Bronchial epithelial cell (primary cell): Measurements from ENCODE around the gene CHMP1A. TPM values are rescaled to one million over a fixed set of nuclear protein-coding genes. Genes with fewer than 3 reads are reported as not detected.
"Not testable (repeated sequence)": the region's sequence is repeated elsewhere in the genome, so short reads cannot be mapped to it uniquely, and the experiment has no call there.

ENCODE experiments used
- DNase-seq: peaks from one replicate; pipeline ENCODE4 v3.0.0-alpha.2; 2010; ENCODE audit warnings: low read depth
- FAIRE-seq: peaks from 2 replicates; lab custom pipeline; 2011; peaks lifted over from hg19 to GRCh38; lab: Jason Lieb, UNC
- H3K27me3 ChIP-seq: 2 replicates; pipeline ENCODE4 v1.5.1; 2011; ENCODE audit warnings: low read length; ENCODE audit not compliant: control insufficient read depth, insufficient read depth
- H3K36me3 ChIP-seq: 2 replicates; pipeline ENCODE4 v1.5.1; 2011; ENCODE audit warnings: low read length; ENCODE audit not compliant: control insufficient read depth, insufficient read depth
- H3K4me3 ChIP-seq: 2 replicates; pipeline ENCODE4 v1.5.1; 2011; ENCODE audit warnings: mild to moderate bottlenecking, low read depth, low read length, control low read depth
- total RNA-seq: library from RNA; depleted of rRNA; stranded (reverse); fragments of >200 nt; gene quantifications from 2 replicates; pipeline ENCODE4 v1.2.1, GENCODE V29; 2014
- TF ChIP-seq, protein P1 (sequence below): IDR thresholded peaks from 2 replicates; pipeline ENCODE4 v1.5.1; 2011; ENCODE audit warnings: mild to moderate bottlenecking, moderate library complexity, low read length, control low read depth, inconsistent platforms; ENCODE audit not compliant: insufficient read depth, severe bottlenecking

The CHMP1A gene
- total RNA-seq, 1 donor from 2014 or later: 101 TPM

DNA sequence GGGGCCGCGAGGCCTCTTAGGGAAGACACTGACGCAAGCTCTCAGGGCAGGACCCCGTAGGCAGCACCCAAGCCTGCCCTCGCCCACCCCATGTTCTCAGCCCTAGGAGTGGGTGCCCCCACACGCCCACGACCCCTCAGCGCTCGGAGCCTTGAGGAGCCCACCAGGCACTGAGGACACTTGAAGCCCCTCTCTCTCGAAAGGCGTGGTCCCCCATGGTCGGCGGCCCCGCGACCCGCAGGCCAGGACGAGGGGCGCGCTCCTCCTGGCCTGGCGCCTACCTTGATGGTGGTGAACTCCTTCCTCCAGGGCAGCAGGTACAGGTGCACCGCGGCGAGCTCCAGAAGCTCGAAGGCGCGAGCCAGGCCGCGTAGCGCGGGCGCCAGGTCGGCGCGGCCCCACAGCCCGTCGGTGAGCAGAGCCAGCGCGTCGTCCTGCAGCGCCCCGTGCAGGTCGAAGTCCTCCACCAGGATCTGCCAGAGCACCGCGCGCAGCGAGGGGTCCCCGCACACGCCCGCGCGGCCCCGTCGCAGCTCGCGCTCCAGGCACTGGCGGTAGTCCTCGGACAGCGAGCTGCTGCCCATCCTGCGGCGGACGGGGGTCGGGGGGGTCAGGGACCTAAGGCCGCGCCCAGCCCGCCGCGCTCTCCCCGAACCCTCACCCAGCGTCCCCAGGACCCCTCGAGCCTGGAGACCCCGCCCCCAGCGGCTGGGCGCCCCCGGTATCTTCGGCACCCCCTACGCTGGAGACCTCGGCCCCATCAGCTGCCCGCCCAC is 43.3 kb upstream of the CHMP1A start:
- FAIRE-seq (no peak), DNase-seq (peak; percentile 53)
- Histone ChIP-seq H3K27me3 (no peaks in the 10 kb centered on the region), H3K36me3 (peaks cover 4% of the 10 kb centered on the region), H3K4me3 (peak overlapping the region; percentile 79)
- TF ChIP-seq, protein P1, sequence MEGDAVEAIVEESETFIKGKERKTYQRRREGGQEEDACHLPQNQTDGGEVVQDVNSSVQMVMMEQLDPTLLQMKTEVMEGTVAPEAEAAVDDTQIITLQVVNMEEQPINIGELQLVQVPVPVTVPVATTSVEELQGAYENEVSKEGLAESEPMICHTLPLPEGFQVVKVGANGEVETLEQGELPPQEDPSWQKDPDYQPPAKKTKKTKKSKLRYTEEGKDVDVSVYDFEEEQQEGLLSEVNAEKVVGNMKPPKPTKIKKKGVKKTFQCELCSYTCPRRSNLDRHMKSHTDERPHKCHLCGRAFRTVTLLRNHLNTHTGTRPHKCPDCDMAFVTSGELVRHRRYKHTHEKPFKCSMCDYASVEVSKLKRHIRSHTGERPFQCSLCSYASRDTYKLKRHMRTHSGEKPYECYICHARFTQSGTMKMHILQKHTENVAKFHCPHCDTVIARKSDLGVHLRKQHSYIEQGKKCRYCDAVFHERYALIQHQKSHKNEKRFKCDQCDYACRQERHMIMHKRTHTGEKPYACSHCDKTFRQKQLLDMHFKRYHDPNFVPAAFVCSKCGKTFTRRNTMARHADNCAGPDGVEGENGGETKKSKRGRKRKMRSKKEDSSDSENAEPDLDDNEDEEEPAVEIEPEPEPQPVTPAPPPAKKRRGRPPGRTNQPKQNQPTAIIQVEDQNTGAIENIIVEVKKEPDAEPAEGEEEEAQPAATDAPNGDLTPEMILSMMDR: peak; percentile 57

DNA sequence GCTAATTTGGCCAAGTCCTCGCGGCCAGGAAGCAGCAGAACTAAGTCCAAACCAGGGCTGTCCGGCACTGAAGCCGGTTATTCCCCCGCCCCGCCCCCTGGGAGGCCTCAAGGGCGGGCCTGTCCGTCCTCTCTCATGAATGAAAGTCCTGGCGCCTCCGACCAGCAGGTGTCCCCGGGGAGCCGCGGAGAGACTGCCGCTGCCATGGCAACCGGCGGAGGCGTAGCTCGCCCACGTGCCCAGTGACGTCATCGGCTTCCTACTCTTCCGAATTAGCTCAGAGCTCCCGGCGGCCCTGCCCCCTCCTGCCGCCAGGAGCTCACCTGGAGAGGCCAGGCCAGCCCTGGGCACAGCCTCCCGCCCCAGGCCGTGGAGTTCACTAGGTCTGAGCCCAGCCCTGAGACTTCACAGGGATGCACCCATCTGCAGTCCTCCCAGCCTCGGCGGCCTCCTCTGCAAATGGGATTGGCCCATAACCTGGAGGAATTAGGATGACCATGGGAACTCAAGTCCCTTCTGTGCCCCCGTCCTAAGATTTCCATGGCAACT is 42.7 kb upstream of the CHMP1A start:
- DNase-seq (peak; percentile 94), FAIRE-seq (no peak)
- Histone ChIP-seq H3K27me3 (no peaks in the 10 kb centered on the region), H3K36me3 (peaks cover 8% of the 10 kb centered on the region), H3K4me3 (peak overlapping the region; percentile 79)
- TF ChIP-seq, protein P1: peak; percentile 84

DNA sequence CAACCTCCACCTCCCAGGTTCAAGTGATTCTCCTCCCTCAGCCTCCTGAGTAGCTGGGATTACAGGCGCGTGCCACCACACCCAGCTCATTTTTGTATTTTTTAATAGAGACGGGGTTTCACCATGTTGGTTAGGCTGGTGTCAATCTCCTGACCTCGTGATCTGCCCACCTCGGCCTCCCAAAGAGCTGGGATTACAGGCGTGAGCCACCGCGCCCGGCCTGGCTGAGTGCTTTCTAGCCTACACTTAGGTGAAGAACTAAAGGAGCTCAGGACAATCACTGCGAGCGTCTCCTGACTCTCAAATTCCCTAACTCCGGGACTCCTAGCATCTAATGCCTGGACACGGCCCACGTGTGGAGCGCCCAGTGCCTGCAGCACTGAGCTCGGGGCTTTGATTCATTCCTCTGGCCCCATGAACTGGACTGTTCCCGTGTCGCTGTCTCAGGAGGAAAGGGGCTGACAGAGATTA is 42.2 kb upstream of the CHMP1A start:
- not testable (repeated sequence) for H3K36me3 ChIP-seq, H3K4me3 ChIP-seq, H3K27me3 ChIP-seq, DNase-seq, FAIRE-seq

DNA sequence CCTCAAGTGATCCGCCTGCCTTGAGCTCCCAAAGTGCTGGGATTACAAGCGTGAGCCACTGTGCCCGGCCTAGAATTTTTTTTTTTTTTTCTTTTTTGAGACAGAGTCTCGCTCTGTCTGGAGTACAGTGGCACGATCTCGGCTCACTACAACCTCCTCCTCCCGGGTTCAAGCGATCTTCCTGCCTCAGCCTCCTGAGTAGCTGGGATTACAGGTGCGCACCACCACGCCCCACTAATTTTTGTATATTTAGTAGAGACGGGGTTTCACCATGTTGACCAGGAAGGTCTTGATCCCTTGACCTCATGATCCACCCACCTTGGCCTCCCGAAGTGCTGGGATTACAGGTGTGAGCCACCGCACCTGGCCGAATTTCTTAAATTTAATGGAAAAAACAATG is 41.2 kb upstream of the CHMP1A start:
- FAIRE-seq, H3K27me3 ChIP-seq, H3K4me3 ChIP-seq, DNase-seq: not testable (repeated sequence)
- H3K36me3 ChIP-seq: peaks cover 16% of the 10 kb centered on the region

DNA sequence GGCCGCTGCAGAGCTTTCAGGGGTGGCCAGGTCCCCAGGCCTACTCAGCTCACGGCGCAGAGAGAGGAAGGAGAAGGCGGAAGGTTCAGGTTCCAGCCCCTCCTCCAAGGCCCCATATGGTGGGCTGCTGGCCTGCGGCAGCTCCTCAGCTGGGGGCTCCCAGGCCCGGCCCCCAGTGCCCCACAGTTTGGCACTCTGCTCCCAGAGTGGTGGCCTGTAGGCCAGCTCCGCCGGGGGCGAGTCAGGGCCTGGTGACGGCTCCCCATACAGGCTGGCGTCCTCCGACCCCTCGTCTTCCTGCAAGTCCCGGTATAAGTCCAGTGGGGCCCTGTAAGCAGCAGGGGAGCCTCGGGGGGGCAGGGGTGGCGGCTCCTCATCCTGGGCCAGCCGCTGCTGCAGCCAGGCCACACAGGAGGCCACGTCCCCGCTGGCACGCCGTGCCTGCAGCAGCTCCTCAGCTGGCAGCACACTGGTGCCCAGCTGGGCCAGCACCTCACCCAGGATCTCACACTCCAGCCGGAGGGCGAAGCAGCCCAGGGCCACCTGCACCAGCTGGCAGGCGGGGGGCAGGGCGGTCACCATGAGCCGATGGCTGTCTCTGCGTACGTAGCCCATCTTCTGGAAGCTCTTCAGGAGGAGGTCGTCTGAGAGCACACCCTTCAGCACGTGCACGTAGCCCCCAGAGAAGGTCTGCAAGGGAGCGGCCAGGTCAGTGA is 40.3 kb upstream of the CHMP1A start:
- FAIRE-seq (no peak), DNase-seq (no peak)
- H3K36me3 ChIP-seq: peaks cover 22% of the 10 kb centered on the region
- TF ChIP-seq, protein P1: no peak
- H3K27me3 ChIP-seq: no peaks in the 10 kb centered on the region
- H3K4me3 ChIP-seq: no peak overlapping the region

DNA sequence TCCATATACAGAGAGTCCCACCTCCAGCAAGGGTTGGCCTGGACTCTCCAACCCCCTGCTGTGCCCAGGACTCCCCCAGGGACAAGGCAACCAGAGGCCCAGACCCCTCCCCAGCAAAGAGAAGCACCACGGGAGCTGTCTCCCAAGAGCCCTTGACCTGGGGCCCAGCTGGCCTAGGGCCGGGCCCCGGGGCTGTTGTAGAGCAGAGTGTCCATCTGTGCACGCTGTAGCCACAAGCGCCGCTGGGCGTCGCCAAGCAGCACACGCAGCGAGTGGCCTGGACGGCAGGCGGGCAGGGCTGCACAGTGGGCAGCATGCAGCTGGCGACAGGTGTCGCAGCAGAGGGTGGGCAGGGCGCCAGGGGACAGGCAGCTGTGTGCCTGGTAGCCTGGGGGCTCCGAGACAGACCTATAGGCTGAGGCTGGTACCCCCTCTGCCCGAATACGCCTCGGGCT is 39.7 kb upstream of the CHMP1A start:
- TF ChIP-seq, protein P1: no peak
- FAIRE-seq (no peak), DNase-seq (no peak)
- Histone ChIP-seq H3K36me3 (peaks cover 26% of the 10 kb centered on the region), H3K27me3 (no peaks in the 10 kb centered on the region), H3K4me3 (no peak overlapping the region)
